ENCODE data around the gene COL9A1. TPM values are rescaled to one million over a fixed set of nuclear protein-coding genes. Genes with fewer than 3 reads are reported as not detected.

Gene COL9A1
- total RNA-seq, 1 donor from 2014 or later, result not detected

DNA sequence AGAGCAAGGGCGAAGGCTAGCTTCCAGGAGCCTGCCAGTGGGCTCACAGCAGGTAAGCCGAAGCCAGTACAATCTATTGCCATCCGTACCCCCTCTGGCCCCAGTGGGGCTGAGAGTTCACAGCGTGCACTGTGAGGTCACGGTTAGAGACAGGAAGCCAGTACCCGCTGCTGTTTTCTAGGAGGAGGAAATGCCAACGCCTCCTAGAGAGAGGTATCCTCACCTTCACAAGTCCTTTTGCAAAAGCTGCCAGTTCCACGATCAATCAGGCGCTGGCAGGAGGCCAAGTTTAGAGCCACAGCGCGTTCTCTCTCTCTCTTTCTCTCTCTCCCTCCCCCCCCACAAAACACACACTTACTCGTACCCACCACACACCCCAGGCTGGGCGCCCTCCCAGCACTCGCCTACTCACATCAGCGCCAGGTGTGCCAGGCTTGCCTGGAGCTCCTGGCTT is 22.5 kb downstream of the COL9A1 start:
- TF ChIP-seq, protein P1, sequence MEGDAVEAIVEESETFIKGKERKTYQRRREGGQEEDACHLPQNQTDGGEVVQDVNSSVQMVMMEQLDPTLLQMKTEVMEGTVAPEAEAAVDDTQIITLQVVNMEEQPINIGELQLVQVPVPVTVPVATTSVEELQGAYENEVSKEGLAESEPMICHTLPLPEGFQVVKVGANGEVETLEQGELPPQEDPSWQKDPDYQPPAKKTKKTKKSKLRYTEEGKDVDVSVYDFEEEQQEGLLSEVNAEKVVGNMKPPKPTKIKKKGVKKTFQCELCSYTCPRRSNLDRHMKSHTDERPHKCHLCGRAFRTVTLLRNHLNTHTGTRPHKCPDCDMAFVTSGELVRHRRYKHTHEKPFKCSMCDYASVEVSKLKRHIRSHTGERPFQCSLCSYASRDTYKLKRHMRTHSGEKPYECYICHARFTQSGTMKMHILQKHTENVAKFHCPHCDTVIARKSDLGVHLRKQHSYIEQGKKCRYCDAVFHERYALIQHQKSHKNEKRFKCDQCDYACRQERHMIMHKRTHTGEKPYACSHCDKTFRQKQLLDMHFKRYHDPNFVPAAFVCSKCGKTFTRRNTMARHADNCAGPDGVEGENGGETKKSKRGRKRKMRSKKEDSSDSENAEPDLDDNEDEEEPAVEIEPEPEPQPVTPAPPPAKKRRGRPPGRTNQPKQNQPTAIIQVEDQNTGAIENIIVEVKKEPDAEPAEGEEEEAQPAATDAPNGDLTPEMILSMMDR (conservative IDR thresholded peaks at IDR 0.05; ENCODE audit: low read depth, low read length), result no peak
- no peak overlapping the region for H3K4me3 ChIP-seq (ENCODE audit: low read depth, low read length)
- no peak for DNase-seq (ENCODE audit: low read depth)

DNA sequence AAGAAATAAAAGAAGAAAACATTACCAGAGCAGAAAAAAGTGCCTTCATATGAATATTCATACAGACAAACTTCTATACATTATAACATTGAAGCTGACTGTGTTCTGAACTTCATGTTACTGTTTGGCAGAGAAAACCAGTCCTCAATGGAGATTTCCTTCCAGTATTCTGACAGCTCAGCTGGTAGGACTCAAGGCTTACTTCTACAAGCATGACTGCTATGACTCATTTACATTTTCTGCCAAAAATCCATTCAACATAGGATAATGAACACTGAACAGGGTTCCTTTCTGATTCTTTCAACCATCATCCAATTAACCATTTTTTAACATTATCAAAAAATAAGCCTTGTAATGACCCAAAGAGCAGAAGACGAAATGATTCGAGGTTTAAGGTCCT is 25.4 kb downstream of the COL9A1 start:
- DNase-seq (ENCODE audit: low read depth), result no peak
- TF ChIP-seq, protein P1 (conservative IDR thresholded peaks at IDR 0.05; ENCODE audit: low read depth, low read length), result no peak
- no peak overlapping the region for H3K4me3 ChIP-seq (ENCODE audit: low read depth, low read length)

DNA sequence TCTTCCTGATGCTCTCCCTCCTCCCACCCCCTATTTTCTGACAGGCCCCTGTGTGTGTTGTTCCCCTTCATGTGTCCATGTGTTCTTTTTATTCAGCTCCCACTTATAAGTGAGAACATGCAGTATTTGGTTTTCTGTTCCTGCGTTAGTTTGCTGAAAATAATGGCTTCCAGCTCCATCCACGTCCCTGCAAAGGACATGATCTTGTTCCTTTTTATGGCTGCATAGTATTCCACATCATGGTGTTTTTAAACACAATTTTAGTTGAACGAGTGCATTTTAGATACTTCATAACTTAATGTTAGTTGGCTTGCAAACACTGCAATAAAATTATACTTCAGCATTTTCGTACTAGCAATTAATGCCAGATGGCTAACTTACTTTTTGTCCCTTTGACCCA is 28.5 kb downstream of the COL9A1 start:
- DNase-seq (ENCODE audit: low read depth), result no peak
- no peak overlapping the region for H3K4me3 ChIP-seq (ENCODE audit: low read depth, low read length)
- TF ChIP-seq, protein P1 (conservative IDR thresholded peaks at IDR 0.05; ENCODE audit: low read depth, low read length), result no peak

DNA sequence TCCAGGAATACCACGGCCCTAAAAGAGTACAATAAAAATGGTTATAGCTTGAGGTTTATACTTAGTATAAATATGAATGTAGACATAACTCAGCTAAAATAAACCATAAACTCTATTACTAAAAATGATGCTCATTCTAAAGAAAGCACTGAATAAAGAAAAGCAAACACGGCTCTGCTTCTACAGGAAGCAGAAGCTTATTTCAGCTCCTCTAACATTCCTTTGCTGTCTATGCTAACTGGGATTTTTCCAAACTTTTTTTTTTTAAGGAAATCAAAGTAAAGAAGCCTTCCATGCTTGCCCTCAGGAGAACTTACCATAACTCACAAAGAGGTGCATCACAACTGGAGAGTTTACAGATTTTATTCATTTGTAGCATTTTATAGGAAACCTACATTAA is 30.8 kb downstream of the COL9A1 start:
- TF ChIP-seq, protein P1 (conservative IDR thresholded peaks at IDR 0.05; ENCODE audit: low read depth, low read length), result no peak
- no peak overlapping the region for H3K4me3 ChIP-seq (ENCODE audit: low read depth, low read length)
- DNase-seq (ENCODE audit: low read depth), result no peak

DNA sequence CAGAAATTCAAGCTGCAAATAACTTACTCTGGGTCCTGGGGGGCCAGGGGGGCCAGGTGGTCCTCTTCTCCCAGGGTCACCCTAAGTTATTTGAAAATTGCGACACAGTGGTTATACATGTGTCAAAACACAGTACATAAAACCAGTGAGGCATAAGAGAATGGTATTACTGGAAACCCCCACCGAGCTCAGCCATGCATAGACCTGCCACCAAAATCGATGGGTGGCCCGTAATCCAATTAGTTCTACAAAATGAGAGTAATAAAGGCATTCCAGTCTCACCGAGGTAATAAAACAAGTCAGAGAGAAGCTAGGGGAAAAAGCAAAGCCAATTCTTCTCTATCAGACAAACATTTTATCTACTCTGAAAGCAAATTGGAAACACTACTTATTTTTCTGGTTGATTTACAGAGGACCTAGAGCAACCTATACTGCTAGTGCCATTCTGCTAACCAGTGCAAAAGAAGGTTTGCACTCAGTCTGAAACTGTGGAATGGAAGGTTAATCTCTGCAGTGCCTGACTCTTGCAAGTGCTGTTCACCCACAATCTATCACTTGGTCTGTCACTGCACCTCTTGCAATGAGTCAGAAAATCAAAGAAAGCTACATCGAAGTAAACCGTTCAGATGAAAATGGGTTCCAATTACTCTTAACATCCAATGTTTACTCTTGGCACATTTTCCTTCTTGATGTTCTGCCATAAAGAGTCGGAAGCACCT is 32.4 kb downstream of the COL9A1 start:
- H3K4me3 ChIP-seq (ENCODE audit: low read depth, low read length), result no peak overlapping the region
- TF ChIP-seq, protein P1 (conservative IDR thresholded peaks at IDR 0.05; ENCODE audit: low read depth, low read length), result no peak
- DNase-seq (ENCODE audit: low read depth), result no peak

DNA sequence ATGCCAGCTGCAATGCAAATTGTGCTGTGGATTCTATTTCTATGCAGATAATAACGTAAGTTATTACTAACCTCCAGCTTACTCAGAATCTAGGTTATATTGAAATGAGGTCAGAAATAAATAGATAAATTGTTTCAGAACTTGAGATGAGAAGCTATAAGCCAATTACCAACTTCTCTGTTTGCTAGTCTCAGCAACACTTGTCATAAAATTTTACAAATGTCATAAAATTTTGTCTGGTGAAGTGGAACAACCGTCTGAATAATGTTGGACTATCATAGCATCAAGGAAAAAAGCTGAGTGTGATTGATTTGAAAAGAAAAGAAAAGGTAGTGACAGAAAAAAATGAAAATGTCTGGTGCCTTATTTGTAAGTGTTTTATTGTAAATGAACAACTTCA is 36.7 kb downstream of the COL9A1 start:
- H3K4me3 ChIP-seq (ENCODE audit: low read depth, low read length), result no peak overlapping the region
- TF ChIP-seq, protein P1 (conservative IDR thresholded peaks at IDR 0.05; ENCODE audit: low read depth, low read length), result no peak
- DNase-seq (ENCODE audit: low read depth), result no peak

DNA sequence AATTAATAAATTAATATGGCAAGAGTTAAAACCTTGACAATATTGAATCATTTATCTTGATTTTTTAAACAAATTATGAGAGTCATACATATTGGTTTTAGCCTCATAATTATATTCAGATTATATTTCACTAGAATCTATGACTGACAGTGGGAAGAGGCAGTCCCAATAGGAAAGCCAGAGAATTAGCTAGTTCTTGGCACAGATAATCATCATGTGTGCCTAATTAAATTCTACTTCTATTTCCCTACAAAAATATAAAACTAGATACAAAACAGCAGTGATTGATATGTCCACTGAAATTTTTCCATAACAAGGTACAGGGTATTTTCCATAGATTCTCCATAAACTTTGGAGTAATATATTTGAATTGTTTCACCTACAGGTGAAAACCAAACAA is 38.6 kb downstream of the COL9A1 start:
- DNase-seq (ENCODE audit: low read depth), result no peak
- no peak overlapping the region for H3K4me3 ChIP-seq (ENCODE audit: low read depth, low read length)
- TF ChIP-seq, protein P1 (conservative IDR thresholded peaks at IDR 0.05; ENCODE audit: low read depth, low read length), result no peak
